Measurements from ENCODE around the gene ADARB1. TPM values are rescaled to one million over a fixed set of nuclear protein-coding genes. Genes with fewer than 3 reads are reported as not detected.

The ADARB1 gene
- total and polyA plus RNA-seq, 9 donors, result 17.3 to 32.1 (median 25.2) TPM

DNA sequence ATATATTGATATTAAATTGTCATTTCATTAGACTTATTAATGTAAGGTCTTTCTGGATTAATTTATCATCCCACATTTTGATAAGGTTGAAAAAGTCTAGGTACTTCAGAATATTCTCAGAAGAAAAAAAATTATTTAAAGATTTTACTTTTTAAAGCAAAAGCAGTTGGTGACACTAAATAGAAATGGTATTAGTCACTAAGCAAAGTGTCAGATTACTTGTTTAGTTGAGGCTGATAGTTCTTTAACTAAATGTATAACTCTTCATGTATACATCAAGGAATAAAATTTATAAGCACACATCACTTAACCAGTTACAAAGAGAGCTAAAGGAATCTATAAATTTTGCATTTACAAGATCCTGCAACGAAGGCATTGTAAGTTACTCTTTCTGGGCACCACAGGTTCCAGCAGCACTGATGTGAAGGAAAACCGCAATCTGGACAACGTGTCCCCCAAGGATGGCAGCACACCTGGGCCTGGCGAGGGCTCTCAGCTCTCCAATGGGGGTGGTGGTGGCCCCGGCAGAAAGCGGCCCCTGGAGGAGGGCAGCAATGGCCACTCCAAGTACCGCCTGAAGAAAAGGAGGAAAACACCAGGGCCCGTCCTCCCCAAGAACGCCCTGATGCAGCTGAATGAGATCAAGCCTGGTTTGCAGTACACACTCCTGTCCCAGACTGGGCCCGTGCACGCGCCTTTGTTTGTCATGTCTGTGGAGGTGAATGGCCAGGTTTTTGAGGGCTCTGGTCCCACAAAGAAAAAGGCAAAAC is 101.1 kb downstream of the ADARB1 start:
- no peak overlapping the region for H3K27ac ChIP-seq (ENCODE audit: low read length)
- H3K27me3 ChIP-seq (ENCODE audit: control insufficient read depth, insufficient read depth, low read length), result no peaks in the 10 kb centered on the region
- H3K36me3 ChIP-seq (ENCODE audit: control insufficient read depth, insufficient read depth, low read length), result peaks cover 40% of the 10 kb centered on the region
- no peaks in the 10 kb centered on the region for H3K9me3 ChIP-seq (replicated peaks; ENCODE audit: control insufficient read depth, low read depth, low read length)
- no peak overlapping the region for H3K4me3 ChIP-seq (ENCODE audit: low read length)
- no peak for DNase-seq
- WGBS (ENCODE audit: insufficient coverage), result 94% methylated on average over 12 of the region's 12 CpGs
- no peaks in the 10 kb centered on the region for H3K4me1 ChIP-seq (ENCODE audit: control insufficient read depth, insufficient read depth, low read length)

DNA sequence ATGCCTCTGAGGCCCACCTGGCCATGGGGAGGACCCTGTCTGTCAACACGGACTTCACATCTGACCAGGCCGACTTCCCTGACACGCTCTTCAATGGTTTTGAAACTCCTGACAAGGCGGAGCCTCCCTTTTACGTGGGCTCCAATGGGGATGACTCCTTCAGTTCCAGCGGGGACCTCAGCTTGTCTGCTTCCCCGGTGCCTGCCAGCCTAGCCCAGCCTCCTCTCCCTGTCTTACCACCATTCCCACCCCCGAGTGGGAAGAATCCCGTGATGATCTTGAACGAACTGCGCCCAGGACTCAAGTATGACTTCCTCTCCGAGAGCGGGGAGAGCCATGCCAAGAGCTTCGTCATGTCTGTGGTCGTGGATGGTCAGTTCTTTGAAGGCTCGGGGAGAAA is 101.8 kb downstream of the ADARB1 start:
- DNase-seq, result no peak
- no peaks in the 10 kb centered on the region for H3K27me3 ChIP-seq (ENCODE audit: control insufficient read depth, insufficient read depth, low read length)
- no peaks in the 10 kb centered on the region for H3K4me1 ChIP-seq (ENCODE audit: control insufficient read depth, insufficient read depth, low read length)
- no peak overlapping the region for H3K27ac ChIP-seq (ENCODE audit: low read length)
- H3K9me3 ChIP-seq (replicated peaks; ENCODE audit: control insufficient read depth, low read depth, low read length), result no peaks in the 10 kb centered on the region
- H3K36me3 ChIP-seq (ENCODE audit: control insufficient read depth, insufficient read depth, low read length), result peaks cover 44% of the 10 kb centered on the region
- no peak overlapping the region for H3K4me3 ChIP-seq (ENCODE audit: low read length)
- WGBS (ENCODE audit: insufficient coverage), result 92% methylated on average over 16 of the region's 16 CpGs

- Histone ChIP-seq H3K9me3 (replicated peaks; ENCODE audit: control insufficient read depth, low read depth, low read length) (no peaks in the 10 kb centered on the region), H3K27ac (ENCODE audit: low read length) (no peak overlapping the region), H3K27me3 (ENCODE audit: control insufficient read depth, insufficient read depth, low read length) (no peaks in the 10 kb centered on the region), H3K4me1 (ENCODE audit: control insufficient read depth, insufficient read depth, low read length) (no peaks in the 10 kb centered on the region), H3K4me3 (ENCODE audit: low read length) (no peak overlapping the region), H3K36me3 (ENCODE audit: control insufficient read depth, insufficient read depth, low read length) (peaks cover 48% of the 10 kb centered on the region)
- no peak for DNase-seq
- WGBS (ENCODE audit: insufficient coverage), result 80% methylated on average over 3 of the region's 6 CpGs
These were observed 102.7 kb downstream of the ADARB1 start for GRCh38 chr21:45177039-45177438.

GRCh38 chr21:45178070-45178608 is 103.8 kb downstream of the ADARB1 start:
- no peak overlapping the region for H3K4me3 ChIP-seq (ENCODE audit: low read length)
- no peak overlapping the region for H3K27ac ChIP-seq (ENCODE audit: low read length)
- no peaks in the 10 kb centered on the region for H3K9me3 ChIP-seq (replicated peaks; ENCODE audit: control insufficient read depth, low read depth, low read length)
- no peak for DNase-seq
- 92% methylated on average over 12 of the region's 12 CpGs for WGBS (ENCODE audit: insufficient coverage)
- no peaks in the 10 kb centered on the region for H3K27me3 ChIP-seq (ENCODE audit: control insufficient read depth, insufficient read depth, low read length)
- peaks cover 43% of the 10 kb centered on the region for H3K36me3 ChIP-seq (ENCODE audit: control insufficient read depth, insufficient read depth, low read length)
- H3K4me1 ChIP-seq (ENCODE audit: control insufficient read depth, insufficient read depth, low read length), result no peaks in the 10 kb centered on the region

- Histone ChIP-seq H3K36me3 (ENCODE audit: control insufficient read depth, insufficient read depth, low read length) (peaks cover 45% of the 10 kb centered on the region), H3K27me3 (ENCODE audit: control insufficient read depth, insufficient read depth, low read length) (no peaks in the 10 kb centered on the region), H3K9me3 (replicated peaks; ENCODE audit: control insufficient read depth, low read depth, low read length) (no peaks in the 10 kb centered on the region), H3K4me3 (ENCODE audit: low read length) (no peak overlapping the region), H3K27ac (ENCODE audit: low read length) (no peak overlapping the region), H3K4me1 (ENCODE audit: control insufficient read depth, insufficient read depth, low read length) (no peaks in the 10 kb centered on the region)
- no peak for DNase-seq
- WGBS (ENCODE audit: insufficient coverage), result 82% methylated on average over 8 of the region's 11 CpGs
These were observed 104.6 kb downstream of the ADARB1 start for GRCh38 chr21:45178971-45179370.

DNA sequence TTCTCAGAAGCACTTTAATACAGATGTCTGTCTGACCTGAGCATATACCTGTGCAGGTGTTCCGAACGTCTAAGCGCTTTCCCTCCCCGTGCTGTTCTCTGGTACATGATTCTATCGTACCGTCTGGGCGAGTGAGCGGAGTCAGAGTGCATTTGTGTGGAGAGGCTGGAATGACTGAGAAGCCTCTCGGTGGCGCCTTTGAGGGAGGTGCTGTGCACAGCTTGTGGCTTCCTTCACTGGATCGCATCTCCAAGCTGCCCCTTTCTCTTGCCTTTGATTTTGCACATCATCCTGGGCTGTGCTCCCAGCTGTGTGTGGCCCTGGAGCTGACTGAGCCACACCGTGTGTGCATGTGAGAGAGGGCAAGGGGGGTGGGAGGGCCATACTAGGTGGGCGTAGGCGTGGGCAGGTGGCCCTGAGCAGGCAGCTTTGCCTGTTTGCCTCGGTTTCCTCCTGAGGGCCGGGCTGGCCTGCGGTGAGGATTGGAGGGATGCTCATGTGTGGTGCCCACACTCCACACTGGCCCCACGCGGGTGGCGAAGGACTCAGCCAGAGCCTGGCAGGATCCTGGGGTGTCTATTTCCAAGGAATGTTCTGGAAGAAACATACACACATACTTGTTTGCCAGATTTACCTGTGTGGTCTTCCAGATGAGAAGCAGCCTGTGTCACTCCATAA is 105.3 kb downstream of the ADARB1 start:
- H3K9me3 ChIP-seq (replicated peaks; ENCODE audit: control insufficient read depth, low read depth, low read length), result no peaks in the 10 kb centered on the region
- no peaks in the 10 kb centered on the region for H3K27me3 ChIP-seq (ENCODE audit: control insufficient read depth, insufficient read depth, low read length)
- H3K4me1 ChIP-seq (ENCODE audit: control insufficient read depth, insufficient read depth, low read length), result no peaks in the 10 kb centered on the region
- peaks cover 48% of the 10 kb centered on the region for H3K36me3 ChIP-seq (ENCODE audit: control insufficient read depth, insufficient read depth, low read length)
- no peak for DNase-seq
- H3K27ac ChIP-seq (ENCODE audit: low read length), result no peak overlapping the region
- 76% methylated on average over 11 of the region's 20 CpGs for WGBS (ENCODE audit: insufficient coverage)
- H3K4me3 ChIP-seq (ENCODE audit: low read length), result no peak overlapping the region

- Histone ChIP-seq H3K36me3 (ENCODE audit: control insufficient read depth, insufficient read depth, low read length) (peaks cover 53% of the 10 kb centered on the region), H3K4me3 (ENCODE audit: low read length) (no peak overlapping the region), H3K4me1 (ENCODE audit: control insufficient read depth, insufficient read depth, low read length) (no peaks in the 10 kb centered on the region), H3K27ac (ENCODE audit: low read length) (no peak overlapping the region), H3K9me3 (replicated peaks; ENCODE audit: control insufficient read depth, low read depth, low read length) (no peaks in the 10 kb centered on the region), H3K27me3 (ENCODE audit: control insufficient read depth, insufficient read depth, low read length) (no peaks in the 10 kb centered on the region)
- no peak for DNase-seq
- WGBS (ENCODE audit: insufficient coverage), result 75% methylated on average over 6 of the region's 11 CpGs
These were observed 105.8 kb downstream of the ADARB1 start for GRCh38 chr21:45180246-45180599.

DNA sequence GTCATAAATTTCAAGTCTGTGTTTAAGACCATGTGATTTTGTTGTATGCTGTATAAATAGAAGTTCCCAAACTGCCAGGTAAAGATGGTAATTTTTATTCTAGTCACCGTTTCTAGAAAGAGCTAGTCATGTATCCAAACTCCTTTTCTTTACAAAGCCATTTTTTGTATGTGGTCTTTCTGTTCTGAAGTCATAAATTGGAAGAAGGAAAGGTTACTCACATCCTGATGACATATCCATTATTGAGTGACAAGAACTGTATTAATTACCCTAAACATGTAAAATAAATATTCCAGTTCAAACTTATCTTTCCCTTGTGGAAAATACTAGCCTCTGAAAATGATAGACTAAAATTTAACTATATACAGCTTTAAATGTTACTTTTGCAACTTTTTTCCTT is 108.6 kb downstream of the ADARB1 start:
- Histone ChIP-seq H3K36me3 (ENCODE audit: control insufficient read depth, insufficient read depth, low read length) (peaks cover 50% of the 10 kb centered on the region), H3K4me1 (ENCODE audit: control insufficient read depth, insufficient read depth, low read length) (no peaks in the 10 kb centered on the region), H3K9me3 (replicated peaks; ENCODE audit: control insufficient read depth, low read depth, low read length) (peaks cover 12% of the 10 kb centered on the region), H3K27ac (ENCODE audit: low read length) (no peak overlapping the region), H3K27me3 (ENCODE audit: control insufficient read depth, insufficient read depth, low read length) (no peaks in the 10 kb centered on the region), H3K4me3 (ENCODE audit: low read length) (no peak overlapping the region)
- WGBS (ENCODE audit: insufficient coverage), result no CpG with 5 or more reads among the region's 1 CpG
- no peak for DNase-seq

- Histone ChIP-seq H3K27ac (ENCODE audit: low read length) (no peak overlapping the region), H3K4me1 (ENCODE audit: control insufficient read depth, insufficient read depth, low read length) (no peaks in the 10 kb centered on the region), H3K4me3 (ENCODE audit: low read length) (no peak overlapping the region), H3K36me3 (ENCODE audit: control insufficient read depth, insufficient read depth, low read length) (peaks cover 42% of the 10 kb centered on the region), H3K27me3 (ENCODE audit: control insufficient read depth, insufficient read depth, low read length) (no peaks in the 10 kb centered on the region), H3K9me3 (replicated peaks; ENCODE audit: control insufficient read depth, low read depth, low read length) (peaks cover 19% of the 10 kb centered on the region)
- DNase-seq, result no peak
- WGBS (ENCODE audit: insufficient coverage), result no CpG with 5 or more reads among the region's 2 CpGs
These were observed 109.5 kb downstream of the ADARB1 start for GRCh38 chr21:45183852-45184251.

- Histone ChIP-seq H3K27ac (ENCODE audit: low read length) (no peak overlapping the region), H3K4me1 (ENCODE audit: control insufficient read depth, insufficient read depth, low read length) (no peaks in the 10 kb centered on the region), H3K9me3 (replicated peaks; ENCODE audit: control insufficient read depth, low read depth, low read length) (peaks cover 24% of the 10 kb centered on the region), H3K27me3 (ENCODE audit: control insufficient read depth, insufficient read depth, low read length) (no peaks in the 10 kb centered on the region), H3K36me3 (ENCODE audit: control insufficient read depth, insufficient read depth, low read length) (peaks cover 39% of the 10 kb centered on the region), H3K4me3 (ENCODE audit: low read length) (no peak overlapping the region)
- DNase-seq, result no peak
- 90% methylated on average over 10 of the region's 11 CpGs for WGBS (ENCODE audit: insufficient coverage)
These were observed 110.5 kb downstream of the ADARB1 start for GRCh38 chr21:45184869-45185268.

Measured in muscle of leg (tissue), 11 donors.